HepG2 (cell line): ENCODE results near the gene CRAMP1. TPM values are rescaled to one million over a fixed set of nuclear protein-coding genes. Genes with fewer than 3 reads are reported as not detected.
A peak's percentile ranks its signal among the peaks of the same experiment; 100 is the strongest.

Source experiments
- AGO2 ChIP-seq: fragments of 200-400 bp; formaldehyde crosslinking; optimal IDR thresholded peaks from 2 replicates; pipeline ENCODE3; 2017; ENCODE audit warnings: mild to moderate bottlenecking, low read depth, low read length, moderate library complexity
- BCL3 ChIP-seq: sonication (generic); formaldehyde crosslinking; IDR thresholded peaks from 2 replicates; pipeline ENCODE4 v1.5.1; 2020; ENCODE audit warnings: mild to moderate bottlenecking, missing genetic modification reagents, moderate library complexity
- HNF4G ChIP-seq, 2 experiments: sonication (generic) in 1 of 2; formaldehyde crosslinking in 1 of 2; IDR thresholded peaks; 2 replicates each; pipeline versions ENCODE4 v1.4.0 to v1.6.1; 2011 to 2020; ENCODE audit warnings: borderline replicate concordance in 2 of 2, low read depth in 2 of 2, mild to moderate bottlenecking in 2 of 2, low read length in 1 of 2, missing genetic modification reagents in 1 of 2, moderate library complexity in 1 of 2
- HNRNPH1 ChIP-seq: fragments of 200-400 bp; formaldehyde crosslinking; optimal IDR thresholded peaks from 2 replicates; pipeline ENCODE3; 2017; ENCODE audit warnings: mild to moderate bottlenecking, low read depth, low read length
- KDM1A ChIP-seq: IDR thresholded peaks from 2 replicates; pipeline ENCODE4 v1.6.1; 2016; ENCODE audit warnings: missing compliant biosample characterization
- MED1 ChIP-seq: sonication (generic); formaldehyde crosslinking; IDR thresholded peaks from 2 replicates; pipeline ENCODE4 v1.4.0; 2020; ENCODE audit warnings: missing genetic modification reagents
- NR2F6 ChIP-seq, 2 experiments: IDR thresholded peaks; 2 replicates each; pipeline ENCODE4 v1.6.1; 2016; ENCODE audit warnings: antibody characterized with exemption in 1 of 2, mild to moderate bottlenecking in 1 of 2
- PREB ChIP-seq: sonication (generic); formaldehyde crosslinking; IDR thresholded peaks from 2 replicates; pipeline ENCODE4 v1.4.0; 2020; ENCODE audit warnings: missing genetic modification reagents
- REST ChIP-seq, 2 experiments: IDR thresholded peaks; 2 replicates each; pipeline ENCODE4 v1.6.1; 2011 to 2012; ENCODE audit warnings: low read length in 2 of 2, borderline replicate concordance in 1 of 2, low read depth in 1 of 2, mild to moderate bottlenecking in 1 of 2, moderate library complexity in 1 of 2
- SCMH1 ChIP-seq: sonication (generic); formaldehyde crosslinking; IDR thresholded peaks from 2 replicates; pipeline ENCODE4 v1.9.0; 2021; ENCODE audit warnings: missing genetic modification reagents, mild to moderate bottlenecking, borderline replicate concordance
- SIX4 ChIP-seq: sonication (generic); formaldehyde crosslinking; IDR thresholded peaks from 2 replicates; pipeline ENCODE4 v1.4.0; 2020; ENCODE audit warnings: missing genetic modification reagents
- SP140L ChIP-seq: sonication (generic); formaldehyde crosslinking; IDR thresholded peaks from 2 replicates; pipeline ENCODE4 v1.4.0; 2020; ENCODE audit warnings: missing genetic modification reagents, borderline replicate concordance
- SYNCRIP ChIP-seq: fragments of 200-400 bp; formaldehyde crosslinking; IDR thresholded peaks from 2 replicates; pipeline ENCODE4 v1.6.1; 2018; ENCODE audit warnings: mild to moderate bottlenecking, low read depth, low read length; ENCODE audit not compliant: insufficient read depth
- THYN1 ChIP-seq: sonication (generic); formaldehyde crosslinking; IDR thresholded peaks from 2 replicates; pipeline ENCODE4 v1.8.1; 2023; ENCODE audit warnings: low read depth, mild to moderate bottlenecking, moderate library complexity, missing genetic modification reagents, borderline replicate concordance
- ZBTB42 ChIP-seq: sonication (generic); formaldehyde crosslinking; IDR thresholded peaks from 2 replicates; pipeline ENCODE4 v1.5.0; 2020; ENCODE audit warnings: mild to moderate bottlenecking, missing genetic modification reagents
- ZIK1 ChIP-seq: sonication (generic); formaldehyde crosslinking; IDR thresholded peaks from 2 replicates; pipeline ENCODE4 v1.5.0; 2020; ENCODE audit warnings: mild to moderate bottlenecking, low read depth, missing genetic modification reagents, borderline replicate concordance
- ZMYM2 ChIP-seq: sonication (generic); formaldehyde crosslinking; IDR thresholded peaks from 2 replicates; pipeline ENCODE4 v1.8.0; 2022; ENCODE audit warnings: mild to moderate bottlenecking, missing genetic modification reagents
- ZNF138 ChIP-seq: sonication (generic); formaldehyde crosslinking; IDR thresholded peaks from 2 replicates; pipeline ENCODE4 v1.5.0; 2020; ENCODE audit warnings: mild to moderate bottlenecking, low read depth, missing genetic modification reagents
- ZNF253 ChIP-seq: sonication (generic); formaldehyde crosslinking; IDR thresholded peaks from 2 replicates; pipeline ENCODE4 v1.8.0; 2022; ENCODE audit warnings: mild to moderate bottlenecking, missing genetic modification reagents, borderline replicate concordance
- ZNF33A ChIP-seq: sonication (generic); formaldehyde crosslinking; IDR thresholded peaks from 2 replicates; pipeline ENCODE4 v1.5.1; 2020; ENCODE audit warnings: missing genetic modification reagents, mild to moderate bottlenecking, moderate library complexity, borderline replicate concordance
- ZNF432 ChIP-seq: sonication (generic); formaldehyde crosslinking; IDR thresholded peaks from 2 replicates; pipeline ENCODE4 v1.5.0; 2020; ENCODE audit warnings: missing genetic modification reagents, mild to moderate bottlenecking, borderline replicate concordance
- ZNF441 ChIP-seq: sonication (generic); formaldehyde crosslinking; IDR thresholded peaks from 2 replicates; pipeline ENCODE4 v1.7.0; 2021; ENCODE audit warnings: missing genetic modification reagents, borderline replicate concordance
- ZNF446 ChIP-seq: sonication (generic); formaldehyde crosslinking; IDR thresholded peaks from 2 replicates; pipeline ENCODE4 v1.5.0; 2020; ENCODE audit warnings: mild to moderate bottlenecking, missing genetic modification reagents
- ZNF562 ChIP-seq: sonication (generic); formaldehyde crosslinking; IDR thresholded peaks from 2 replicates; pipeline ENCODE4 v1.8.0; 2022; ENCODE audit warnings: missing genetic modification reagents, borderline replicate concordance
- polyA plus RNA-seq, 8 experiments: library from polyadenylated mRNA; depleted of rRNA in 3 of 8; stranded (reverse) in 7 of 8; unstranded in 1 of 8; fragments of >200 nt; fragmentation: Illumina TruSeq in 4 of 8; extraction: Trizol in 4 of 8; gene quantifications; 2 replicates each; pipeline versions ENCODE4 v1.2.1 to v1.2.3, GENCODE V29; 2011 to 2016; ENCODE audit warnings: low read depth in 4 of 8, missing spikeins in 1 of 8, mixed read lengths in 1 of 8; ENCODE audit not compliant: insufficient read depth in 1 of 8
- total RNA-seq, 5 experiments: library from RNA; depleted of rRNA; stranded (reverse); fragments of >200 nt; fragmentation: Illumina TruSeq; extraction: Trizol; gene quantifications; 2 replicates each; pipeline ENCODE4 v1.2.3, GENCODE V29; 2016; ENCODE audit warnings: low read depth in 1 of 5

Gene CRAMP1
- total and polyA plus RNA-seq, 2 of the 13 experiments (the other 11 are each of a cell fraction or from before 2014, with no cell fraction given): 6.8 to 9.7 TPM

- TF ChIP-seq HNF4G (IDR thresholded peaks at IDR 0.05; ENCODE audit: borderline replicate concordance, low read depth, low read length) (no peak), HNF4G (CRISPR knock-in tag; IDR thresholded peaks at IDR 0.05; ENCODE audit: borderline replicate concordance, low read depth) (no peak), ZNF441 (CRISPR knock-in tag) (no peak; the same call in 1 of the 2 replicates), BCL3 (CRISPR knock-in tag) (peak; percentile 86), SCMH1 (no peak), ZNF253 (CRISPR knock-in tag) (no peak), ZBTB42 (CRISPR knock-in tag) (0 out of 2 replicates have a peak, but pooled peaks have one; percentile 38), AGO2 (peak; percentile 94), SYNCRIP (no peak), HNRNPH1 (peak; percentile 59), MED1 (CRISPR knock-in tag) (peak; percentile 80), KDM1A (no peak), THYN1 (CRISPR knock-in tag) (no peak), ZNF432 (CRISPR knock-in tag) (no peak), NR2F6 (IDR thresholded peaks at IDR 0.05) (no peak), NR2F6 (CRISPR knock-in tag; IDR thresholded peaks at IDR 0.05) (no peak), SIX4 (no peak), SP140L (CRISPR knock-in tag) (no peak), ZNF138 (CRISPR knock-in tag) (no peak), ZIK1 (peak; percentile 92), PREB (CRISPR knock-in tag) (0 out of 2 replicates have a peak, but pooled peaks have one; percentile 16), ZNF562 (CRISPR knock-in tag) (no peak), REST (IDR thresholded peaks at IDR 0.05; ENCODE audit: borderline replicate concordance in 1 of 2, low read depth in 1 of 2, low read length in 2 of 2) (no peak), ZNF33A (no peak), ZNF446 (CRISPR knock-in tag) (no peak; the same call in 1 of the 2 replicates), ZMYM2 (CRISPR knock-in tag) (no peak)
These were observed 93.7 kb downstream of the CRAMP1 start, which contains the start of gene MAPK8IP3 (continued) for GRCh38 chr16:1705688-1706385.
